SU-DHL-6 (cell line): ENCODE results near the gene RUVBL1.

ENCODE experiments used
- H2AFZ ChIP-seq: fragments of 200-600 bp; sonication (generic); 2 replicates; pipeline ENCODE4 v1.6.1; 2014; ENCODE audit warnings: low read depth, mild to moderate bottlenecking, moderate library complexity, mixed read lengths, antibody characterized with exemption, low read length; ENCODE audit not compliant: severe bottlenecking
- H3F3A ChIP-seq: fragments of 200-600 bp; shearing (Covaris generic); 2 replicates; pipeline ENCODE4 v1.6.0; 2016; ENCODE audit warnings: antibody characterized with exemption, mild to moderate bottlenecking; ENCODE audit not compliant: insufficient read depth
- H3K27ac ChIP-seq: fragments of 200-600 bp; sonication (generic); 2 replicates; pipeline ENCODE4 v1.5.1; 2016; ENCODE audit warnings: low read depth, mild to moderate bottlenecking, low read length, moderate library complexity, mixed read lengths
- H3K27me3 ChIP-seq: fragments of 200-600 bp; sonication (generic), shearing (Covaris generic); 2 replicates; pipeline ENCODE4 v1.6.0; 2014; ENCODE audit warnings: mild to moderate bottlenecking, low read length
- H3K36me3 ChIP-seq: fragments of 200-600 bp; sonication (generic); 2 replicates; pipeline ENCODE4 v1.6.1; 2014; ENCODE audit warnings: mild to moderate bottlenecking, low read length, mixed read lengths
- H3K4me2 ChIP-seq: fragments of 300-600, 200-600 bp; shearing (Covaris generic), sonication (generic); 2 replicates; pipeline ENCODE4 v1.6.0; 2014; ENCODE audit warnings: low read length, low read depth, mild to moderate bottlenecking; ENCODE audit not compliant: poor library complexity, severe bottlenecking
- H3K4me3 ChIP-seq: fragments of 200-600 bp; sonication (generic); 2 replicates; pipeline ENCODE4 v1.5.1; 2014; ENCODE audit warnings: antibody characterized with exemption, low read length, mild to moderate bottlenecking, mixed read lengths; ENCODE audit not compliant: insufficient read depth, poor library complexity, severe bottlenecking
- H3K79me2 ChIP-seq: fragments of 200-600 bp; sonication (generic); 2 replicates; pipeline ENCODE4 v1.6.1; 2014; ENCODE audit warnings: mild to moderate bottlenecking, low read length, moderate library complexity; ENCODE audit not compliant: insufficient read depth
- H3K9ac ChIP-seq: fragments of 200-600 bp; sonication (generic); 2 replicates; pipeline ENCODE4 v1.7.0; 2014; ENCODE audit warnings: mild to moderate bottlenecking, low read length
- H3K9me2 ChIP-seq: fragments of 200-600 bp; sonication (generic); replicated peaks from 2 replicates; pipeline ENCODE4 v1.6.1; 2014; ENCODE audit warnings: low read length; ENCODE audit not compliant: insufficient read depth
- H3K9me3 ChIP-seq: fragments of 200-600 bp; sonication (generic); 2 replicates; pipeline ENCODE4 v1.6.1; 2014; ENCODE audit warnings: low read length, mixed read lengths; ENCODE audit not compliant: insufficient read depth
- H4K20me1 ChIP-seq: fragments of 200-600 bp; sonication (generic); 2 replicates; pipeline ENCODE4 v1.6.1; 2014; ENCODE audit warnings: low read depth, mild to moderate bottlenecking, antibody characterized with exemption, low read length, moderate library complexity, mixed read lengths
- EZH2phosphoT487 ChIP-seq: fragments of 200-600 bp; sonication (generic), shearing (Covaris generic); conservative IDR thresholded peaks from 2 replicates; pipeline ENCODE4 v1.6.1; 2018; ENCODE audit warnings: mild to moderate bottlenecking, antibody characterized with exemption, low read length, moderate library complexity, mixed read lengths
- TF ChIP-seq, protein P1 (sequence below): fragments of 200-600 bp; sonication (generic); IDR thresholded peaks from one replicate; pipeline ENCODE4 v1.5.1; 2017; ENCODE audit warnings: antibody characterized with exemption, mild to moderate bottlenecking, low read length, moderate library complexity; ENCODE audit not compliant: insufficient read depth, poor library complexity, severe bottlenecking

RUVBL1 gene

DNA sequence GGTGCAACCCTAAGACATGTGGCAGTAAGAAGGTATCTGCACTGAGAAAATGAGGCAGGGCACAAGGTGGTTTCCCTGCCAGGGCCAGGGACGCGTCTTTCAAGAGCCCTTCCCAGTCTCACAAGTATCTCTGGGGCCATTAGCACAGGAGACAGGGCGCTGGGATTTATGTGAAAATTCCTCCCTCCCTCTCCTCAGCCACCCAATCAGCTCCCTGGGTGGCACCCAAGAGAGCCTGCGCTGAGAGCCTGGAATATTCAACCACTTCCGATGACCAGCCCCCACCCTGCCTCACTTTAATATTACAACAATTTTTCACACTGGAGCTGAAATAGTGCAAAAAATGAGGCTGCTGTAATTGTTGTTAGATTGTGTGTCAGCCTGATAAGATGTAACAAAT is 45.3 kb downstream of the RUVBL1 start:
- H3K36me3 ChIP-seq: no peaks in the 10 kb centered on the region
- H3K9ac ChIP-seq: no peak overlapping the region
- no peak overlapping the region for H2AFZ ChIP-seq
- H3K79me2 ChIP-seq: no peaks in the 10 kb centered on the region
- H3K4me2 ChIP-seq: no peak overlapping the region
- no peaks in the 10 kb centered on the region for H3K27me3 ChIP-seq
- no peaks in the 10 kb centered on the region for H3K9me2 ChIP-seq
- no peak overlapping the region for H3K4me3 ChIP-seq
- H4K20me1 ChIP-seq: no peaks in the 10 kb centered on the region; the same call in 1 of the 2 replicates
- H3K27ac ChIP-seq: no peak overlapping the region
- H3F3A ChIP-seq: peaks cover 4% of the 10 kb centered on the region; the same call in 1 of the 2 replicates
- TF ChIP-seq, protein P1, sequence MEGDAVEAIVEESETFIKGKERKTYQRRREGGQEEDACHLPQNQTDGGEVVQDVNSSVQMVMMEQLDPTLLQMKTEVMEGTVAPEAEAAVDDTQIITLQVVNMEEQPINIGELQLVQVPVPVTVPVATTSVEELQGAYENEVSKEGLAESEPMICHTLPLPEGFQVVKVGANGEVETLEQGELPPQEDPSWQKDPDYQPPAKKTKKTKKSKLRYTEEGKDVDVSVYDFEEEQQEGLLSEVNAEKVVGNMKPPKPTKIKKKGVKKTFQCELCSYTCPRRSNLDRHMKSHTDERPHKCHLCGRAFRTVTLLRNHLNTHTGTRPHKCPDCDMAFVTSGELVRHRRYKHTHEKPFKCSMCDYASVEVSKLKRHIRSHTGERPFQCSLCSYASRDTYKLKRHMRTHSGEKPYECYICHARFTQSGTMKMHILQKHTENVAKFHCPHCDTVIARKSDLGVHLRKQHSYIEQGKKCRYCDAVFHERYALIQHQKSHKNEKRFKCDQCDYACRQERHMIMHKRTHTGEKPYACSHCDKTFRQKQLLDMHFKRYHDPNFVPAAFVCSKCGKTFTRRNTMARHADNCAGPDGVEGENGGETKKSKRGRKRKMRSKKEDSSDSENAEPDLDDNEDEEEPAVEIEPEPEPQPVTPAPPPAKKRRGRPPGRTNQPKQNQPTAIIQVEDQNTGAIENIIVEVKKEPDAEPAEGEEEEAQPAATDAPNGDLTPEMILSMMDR: no peak
- TF ChIP-seq EZH2phosphoT487: no peak
- no peaks in the 10 kb centered on the region for H3K9me3 ChIP-seq

DNA sequence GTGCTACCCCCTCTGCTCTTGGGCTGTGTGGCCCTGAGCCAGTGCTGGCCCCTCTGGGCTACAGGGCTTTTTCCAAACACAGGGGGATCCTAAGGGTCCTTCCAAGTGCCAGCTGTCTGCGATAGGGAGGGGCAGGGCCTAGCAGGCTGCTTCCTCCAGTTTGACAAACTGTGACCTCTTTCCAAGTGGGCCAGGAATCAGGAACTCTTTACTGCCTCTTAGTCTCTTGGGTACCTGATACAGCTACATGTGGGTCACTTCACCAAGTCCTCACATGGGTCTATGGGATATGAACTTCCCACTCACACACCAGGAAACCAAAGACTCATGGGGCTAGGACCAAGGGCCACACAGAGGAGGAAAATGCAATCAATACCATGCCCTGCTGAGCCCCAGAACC is 45.9 kb downstream of the RUVBL1 start:
- TF ChIP-seq EZH2phosphoT487: no peak
- TF ChIP-seq, protein P1: no peak
- Histone ChIP-seq H3K79me2 (no peaks in the 10 kb centered on the region), H3K36me3 (no peaks in the 10 kb centered on the region), H3F3A (peaks cover 4% of the 10 kb centered on the region; the same call in 1 of the 2 replicates), H3K9ac (no peak overlapping the region), H3K9me3 (no peaks in the 10 kb centered on the region), H2AFZ (no peak overlapping the region), H3K4me3 (no peak overlapping the region), H3K27me3 (no peaks in the 10 kb centered on the region), H4K20me1 (no peaks in the 10 kb centered on the region; the same call in 1 of the 2 replicates), H3K9me2 (no peaks in the 10 kb centered on the region), H3K27ac (no peak overlapping the region), H3K4me2 (no peak overlapping the region)

DNA sequence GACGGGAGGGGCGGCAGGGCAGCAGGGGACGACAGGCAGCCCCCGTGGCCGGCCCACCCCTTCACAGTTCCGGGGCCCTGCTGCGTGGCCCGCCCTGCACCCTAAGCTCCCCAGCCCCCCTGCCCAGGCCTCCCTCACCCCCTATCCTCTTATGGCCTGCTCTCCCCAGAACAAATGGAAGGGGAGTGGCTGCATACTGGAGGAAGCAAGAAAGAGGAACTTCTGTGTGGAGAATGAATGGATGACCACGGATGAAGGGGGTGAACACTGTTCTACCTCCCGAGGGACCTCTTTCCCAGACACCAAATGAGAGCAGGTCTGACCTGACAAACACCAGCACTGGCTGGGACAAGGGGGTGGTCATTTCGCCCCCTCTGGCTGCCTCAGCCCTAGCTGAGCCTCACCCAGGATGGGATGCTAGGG is 46.4 kb downstream of the RUVBL1 start:
- no peak overlapping the region for H3K4me2 ChIP-seq

More for the DNA sequence above, 46.4 kb downstream of the RUVBL1 start:
- Histone ChIP-seq H3K9me3 (no peaks in the 10 kb centered on the region), H3K27ac (no peak overlapping the region), H4K20me1 (no peaks in the 10 kb centered on the region; the same call in 1 of the 2 replicates), H2AFZ (no peak overlapping the region), H3K9me2 (no peaks in the 10 kb centered on the region), H3F3A (peaks cover 4% of the 10 kb centered on the region; the same call in 1 of the 2 replicates), H3K9ac (no peak overlapping the region), H3K36me3 (no peaks in the 10 kb centered on the region), H3K27me3 (no peaks in the 10 kb centered on the region), H3K79me2 (no peaks in the 10 kb centered on the region), H3K4me3 (no peak overlapping the region)
- TF ChIP-seq, protein P1: no peak
- no peak for TF ChIP-seq EZH2phosphoT487
